Glomerular endothelial cell (primary cell): ENCODE data around the gene EVPLL. TPM values are rescaled to one million over a fixed set of nuclear protein-coding genes. Genes with fewer than 3 reads are reported as not detected.
"Not testable (repeated sequence)": the region's sequence is repeated elsewhere in the genome, so short reads cannot be mapped to it uniquely, and the experiment has no call there.

Experiments used
- DNase-seq: peaks from one replicate; pipeline ENCODE4 v3.0.0-alpha.2; 2011; ENCODE audit warnings: low read depth, low spot score; ENCODE audit errors: extremely low read depth
- total RNA-seq: library from RNA; depleted of rRNA; stranded (reverse); fragments of >200 nt; gene quantifications from 2 replicates; pipeline ENCODE4 v1.2.3, GENCODE V29; 2015

The EVPLL gene
- not detected in 2 replicates for total RNA-seq

DNA sequence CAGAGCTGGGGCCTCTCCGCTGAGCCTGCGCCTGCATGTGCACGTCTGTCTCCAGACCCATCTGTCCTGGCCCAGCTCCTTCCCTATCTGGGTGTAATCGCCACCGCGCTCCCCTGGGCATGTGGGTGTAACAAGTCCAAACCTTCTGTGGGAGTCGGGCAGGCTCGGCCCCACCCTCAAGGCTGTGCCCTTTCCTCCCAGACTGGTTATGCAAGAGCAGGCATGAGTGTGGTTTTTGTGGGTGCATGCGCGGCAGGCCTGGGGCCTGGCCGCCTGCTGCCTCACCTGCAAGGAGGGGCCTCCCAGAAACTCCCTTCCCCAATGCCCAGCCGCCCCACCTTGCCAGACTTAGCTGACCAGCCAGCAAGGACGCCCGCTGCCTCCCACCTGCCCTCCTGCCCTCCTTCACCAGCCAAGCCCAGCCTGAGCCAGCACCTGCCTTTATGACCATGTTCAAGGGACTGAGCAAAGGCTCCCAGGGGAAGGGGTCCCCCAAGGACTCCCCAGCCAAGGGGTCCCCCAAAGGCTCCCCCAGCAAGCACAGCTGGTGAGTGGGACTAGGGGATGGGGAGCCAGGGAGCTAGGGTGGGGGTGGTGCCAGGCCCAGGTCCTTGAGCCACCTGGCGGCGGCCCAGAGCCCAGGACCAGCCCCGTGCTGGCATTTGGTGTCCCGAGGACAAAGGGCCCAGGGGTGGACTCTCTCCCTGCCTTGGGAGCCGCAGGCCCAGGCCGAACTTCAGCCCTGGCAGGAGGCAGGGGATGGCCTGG is at the start of gene EVPLL:
Gene EVPLL, plus strand, starts transcription at position 342 of the 768 bp plus-strand sequence. CDS start 3,160 bp downstream, outside the sequence.
- DNase-seq, result no peak

DNA sequence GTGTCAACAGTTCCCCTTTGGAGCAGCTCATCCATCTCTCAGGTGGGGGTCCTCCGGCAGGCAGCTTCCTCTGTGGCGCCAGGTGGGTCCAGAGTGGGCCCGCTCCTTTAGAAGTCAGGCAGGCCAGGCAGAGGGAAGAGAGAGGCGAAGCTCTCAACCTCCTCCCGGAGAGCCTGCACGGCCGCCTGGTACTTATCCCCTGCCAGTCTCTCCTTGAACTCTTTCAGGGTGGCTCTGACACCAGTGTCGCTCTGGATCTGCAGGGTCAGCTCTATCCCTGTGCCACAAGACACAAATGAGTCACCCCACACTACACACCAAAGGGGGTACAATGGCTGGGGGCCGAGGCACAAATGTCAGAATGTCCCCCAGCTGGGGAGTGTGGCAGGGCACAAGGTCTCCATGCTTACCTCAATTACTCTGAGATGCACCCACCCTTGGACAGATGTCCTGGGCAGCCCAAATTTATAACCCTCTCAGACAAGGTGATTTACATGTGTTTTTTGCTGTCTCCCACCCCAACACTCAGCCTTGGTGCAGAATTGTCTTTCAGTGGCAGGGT is 48.9 kb upstream of the EVPLL start:
- no peak for DNase-seq

DNA sequence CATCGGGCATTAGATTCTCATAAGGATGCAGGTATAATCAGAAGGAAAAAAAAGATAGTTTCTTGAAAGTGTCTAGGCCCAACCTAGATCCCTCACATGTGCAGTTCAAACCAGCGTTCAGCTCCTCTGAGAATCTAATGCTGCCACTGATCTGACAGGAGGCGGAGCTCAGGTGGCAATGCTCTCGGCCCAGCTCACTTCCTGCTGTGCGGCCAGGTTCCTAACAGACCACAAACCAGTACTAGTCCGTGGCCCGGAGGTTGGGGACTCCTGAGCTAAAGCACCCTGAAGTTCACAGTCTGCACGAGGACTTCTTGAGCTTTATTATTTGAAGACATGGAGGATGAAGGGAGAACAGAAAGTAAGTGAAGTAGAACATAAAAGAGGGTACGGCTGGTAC is 45.7 kb upstream of the EVPLL start:
- DNase-seq, result no peak

DNA sequence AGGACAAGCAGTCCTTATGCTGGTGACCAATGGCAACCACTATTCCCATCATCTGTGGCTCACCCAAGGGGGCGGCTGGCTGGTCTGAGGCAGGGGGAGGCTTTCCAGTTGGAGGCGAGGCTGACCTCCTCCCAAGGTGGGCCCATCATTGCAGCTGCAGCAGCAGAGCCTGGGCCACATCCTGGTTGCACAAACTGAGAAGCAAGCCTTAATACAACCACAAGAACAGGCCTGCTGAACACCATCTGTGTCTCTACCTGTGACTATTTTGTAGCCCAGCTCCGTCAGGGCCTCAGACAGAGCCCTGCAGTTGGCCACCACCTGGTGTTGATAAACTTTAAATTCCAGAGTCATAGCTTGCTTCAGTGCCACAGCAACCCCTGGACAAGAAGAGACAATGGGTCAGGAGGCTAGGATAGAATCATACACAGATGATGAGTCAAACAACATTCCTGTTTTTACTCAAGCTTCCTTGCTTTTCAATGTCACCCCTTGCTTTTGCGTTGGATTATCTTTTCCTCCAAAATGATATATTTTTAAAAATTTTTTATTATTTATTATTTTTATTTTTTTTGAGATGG is 44.6 kb upstream of the EVPLL start:
- DNase-seq, result no peak

DNA sequence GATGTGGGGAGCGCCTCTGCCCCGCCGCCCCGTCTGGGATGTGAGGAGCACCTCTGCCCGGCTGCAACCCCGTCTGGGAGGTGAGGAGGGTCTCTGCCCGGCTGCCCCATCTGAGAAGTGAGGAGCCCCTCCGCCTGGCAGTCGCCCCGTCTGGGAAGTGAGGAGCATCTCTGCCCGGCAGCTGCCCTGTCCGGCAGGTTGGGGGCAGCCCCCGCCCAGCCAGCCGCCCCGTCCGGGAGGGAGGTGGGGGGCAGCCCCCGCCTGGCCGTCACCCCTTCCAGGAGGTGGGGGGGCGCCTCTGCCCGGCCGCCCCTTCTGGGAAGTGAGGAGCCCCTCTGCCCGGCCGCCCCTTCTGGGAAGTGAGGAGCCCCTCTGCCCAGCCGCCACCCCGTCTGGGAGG is 39.4 kb upstream of the EVPLL start:
- not testable (repeated sequence) for DNase-seq

DNA sequence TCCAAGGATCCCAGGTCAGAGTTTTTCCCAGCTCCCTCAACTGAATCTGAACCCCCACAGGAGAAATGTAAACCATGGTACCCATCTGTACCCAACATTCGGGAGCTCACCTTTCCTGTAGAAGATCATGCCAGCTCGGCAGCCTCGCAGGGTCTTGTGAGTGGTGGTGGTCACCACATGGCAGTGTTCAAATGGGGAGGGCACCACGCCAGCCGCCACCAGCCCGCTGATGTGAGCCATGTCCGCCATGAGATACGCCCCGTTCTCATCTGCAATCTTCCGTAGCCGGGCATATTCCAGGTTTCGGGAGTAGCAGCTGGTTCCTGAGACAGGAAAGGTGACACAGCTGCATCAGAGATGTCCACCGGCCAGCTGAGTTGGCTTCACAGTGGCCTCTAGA is 37.6 kb upstream of the EVPLL start:
- DNase-seq, result no peak

DNA sequence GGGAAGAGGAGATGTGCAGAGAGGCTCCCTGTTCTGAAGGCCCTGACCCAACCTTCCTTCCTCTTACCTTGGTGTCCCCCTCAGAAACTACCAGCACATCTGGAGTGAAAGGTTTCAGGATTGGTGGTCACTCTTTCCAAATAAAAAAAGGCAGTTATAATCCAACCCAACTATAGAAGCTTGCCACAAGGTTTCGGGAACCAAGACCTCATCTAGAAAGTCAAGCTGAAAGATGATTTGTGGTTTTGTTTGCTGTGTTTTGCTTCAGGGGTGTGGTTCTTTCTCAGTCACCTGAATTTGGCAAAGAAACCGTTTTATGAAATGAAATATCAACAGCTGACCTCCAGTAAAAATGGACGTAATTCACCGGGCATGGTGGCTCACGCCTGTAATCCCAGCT is 33.6 kb upstream of the EVPLL start:
- no peak for DNase-seq

DNA sequence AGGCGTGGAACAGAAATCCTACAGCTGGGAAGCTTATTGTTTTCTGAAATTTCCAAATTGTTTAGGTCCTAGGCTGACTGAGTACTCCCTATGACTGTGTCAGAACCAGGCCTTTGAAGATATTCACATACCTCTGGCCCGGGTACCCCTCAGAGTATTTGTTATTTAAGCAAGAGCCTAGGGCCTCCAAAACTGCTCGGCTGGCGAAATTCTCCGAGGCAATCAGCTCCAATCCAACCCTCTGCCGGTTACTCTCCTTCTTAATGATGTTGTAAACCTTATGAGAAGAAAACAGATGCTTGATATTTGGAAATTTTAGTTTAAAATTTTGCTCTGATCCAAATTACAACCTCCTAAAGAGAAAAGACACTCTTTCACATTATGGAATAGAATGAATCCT is 24.0 kb upstream of the EVPLL start:
- DNase-seq, result no peak

DNA sequence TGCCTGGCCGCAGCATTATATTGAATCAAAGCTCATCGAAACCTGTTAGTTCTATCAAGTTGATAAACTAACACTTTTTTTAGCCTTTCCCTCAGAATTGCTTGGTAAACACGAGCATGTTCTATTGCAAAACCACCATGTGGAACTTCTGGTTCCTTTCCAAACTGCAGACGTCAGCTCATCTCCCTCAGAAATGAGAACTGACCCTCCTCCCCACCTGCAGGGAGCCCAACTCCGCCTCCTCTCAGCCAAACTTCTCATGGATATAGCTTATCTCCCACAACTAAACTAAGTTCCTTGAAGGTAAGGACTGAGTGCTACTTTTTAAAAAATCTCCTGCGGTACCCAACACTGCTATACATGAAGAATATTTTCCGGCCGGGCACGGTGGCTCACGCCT is 21.0 kb upstream of the EVPLL start:
- no peak for DNase-seq

DNA sequence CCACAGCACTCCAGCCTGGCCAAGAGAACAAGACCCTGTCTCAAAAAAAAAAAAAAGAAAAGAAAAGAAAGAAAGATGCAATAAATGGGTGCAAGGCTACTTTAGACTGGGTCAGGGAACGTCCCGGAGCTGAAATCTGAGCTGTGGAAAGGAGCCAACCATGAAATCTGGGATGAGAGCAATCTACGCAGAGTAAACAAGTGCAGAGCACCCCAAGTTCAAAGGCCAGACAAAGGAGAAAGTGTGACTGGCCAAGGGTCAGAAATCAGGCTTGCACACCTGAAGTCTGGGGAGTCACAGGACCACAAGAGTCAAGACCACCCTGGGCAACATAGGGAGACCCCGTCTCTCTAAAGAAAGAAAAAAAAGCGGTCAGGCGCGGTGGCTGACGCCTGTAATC is 17.1 kb upstream of the EVPLL start:
- no peak for DNase-seq

DNA sequence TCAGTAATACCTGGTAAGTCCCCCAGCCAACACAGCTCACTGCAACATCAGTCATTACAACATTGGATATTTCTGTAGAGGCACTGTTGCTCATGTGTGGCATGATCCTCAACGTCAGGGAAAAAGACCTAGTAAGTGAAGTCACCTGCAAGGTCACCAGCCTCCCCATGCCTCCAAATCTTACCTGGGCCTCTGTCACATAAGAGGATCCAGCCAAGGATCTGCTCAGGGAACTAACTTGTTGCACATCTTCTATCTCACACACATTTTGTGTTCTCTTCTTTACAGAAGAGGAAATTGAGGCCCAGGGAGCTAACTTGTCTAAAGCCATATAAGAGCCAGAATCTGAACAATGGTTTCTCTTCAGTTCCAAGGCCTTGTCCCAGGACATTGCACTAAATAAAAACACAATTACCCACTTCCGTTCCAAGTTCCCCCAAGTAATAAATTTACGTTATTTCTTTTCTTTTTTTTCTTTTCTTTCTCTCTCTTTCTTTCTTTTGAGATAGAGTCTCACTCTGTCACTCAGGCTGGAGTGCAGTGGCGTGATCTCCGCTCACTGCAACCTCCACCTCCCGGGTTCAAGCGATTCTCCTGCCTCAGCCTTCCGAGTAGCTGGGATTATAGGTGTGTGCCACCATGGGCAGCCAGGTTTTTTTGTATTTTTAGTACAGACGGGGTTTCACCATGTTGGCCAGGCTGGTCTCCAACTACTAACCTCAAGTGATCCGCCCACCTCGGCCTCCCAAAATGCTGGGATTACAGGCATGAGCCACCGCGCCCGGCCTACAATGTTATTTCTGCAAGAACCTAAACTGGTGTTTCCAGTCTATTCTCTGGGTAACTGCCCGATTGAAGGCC is 15.5 kb upstream of the EVPLL start:
- DNase-seq, result no peak

DNA sequence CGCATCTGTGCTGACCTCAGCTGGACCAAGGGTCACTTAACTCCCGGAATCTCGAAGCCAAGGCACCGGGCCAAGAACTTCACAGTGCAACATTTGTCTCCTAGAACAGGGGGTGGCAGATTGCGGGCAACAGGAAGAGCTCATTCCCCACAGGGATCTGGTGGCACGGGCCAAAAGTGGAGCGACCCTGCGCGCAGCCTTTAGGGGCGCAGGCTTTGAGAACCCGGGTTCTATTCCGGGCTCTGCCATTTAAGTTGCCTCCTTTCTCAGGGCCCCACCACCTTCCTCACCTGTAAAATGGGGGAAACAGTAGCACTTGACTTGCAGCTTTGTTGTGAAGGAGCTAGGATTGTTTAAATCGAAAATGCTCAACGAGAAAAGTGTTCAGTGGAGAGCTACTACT is 14.9 kb upstream of the EVPLL start:
- no peak for DNase-seq

DNA sequence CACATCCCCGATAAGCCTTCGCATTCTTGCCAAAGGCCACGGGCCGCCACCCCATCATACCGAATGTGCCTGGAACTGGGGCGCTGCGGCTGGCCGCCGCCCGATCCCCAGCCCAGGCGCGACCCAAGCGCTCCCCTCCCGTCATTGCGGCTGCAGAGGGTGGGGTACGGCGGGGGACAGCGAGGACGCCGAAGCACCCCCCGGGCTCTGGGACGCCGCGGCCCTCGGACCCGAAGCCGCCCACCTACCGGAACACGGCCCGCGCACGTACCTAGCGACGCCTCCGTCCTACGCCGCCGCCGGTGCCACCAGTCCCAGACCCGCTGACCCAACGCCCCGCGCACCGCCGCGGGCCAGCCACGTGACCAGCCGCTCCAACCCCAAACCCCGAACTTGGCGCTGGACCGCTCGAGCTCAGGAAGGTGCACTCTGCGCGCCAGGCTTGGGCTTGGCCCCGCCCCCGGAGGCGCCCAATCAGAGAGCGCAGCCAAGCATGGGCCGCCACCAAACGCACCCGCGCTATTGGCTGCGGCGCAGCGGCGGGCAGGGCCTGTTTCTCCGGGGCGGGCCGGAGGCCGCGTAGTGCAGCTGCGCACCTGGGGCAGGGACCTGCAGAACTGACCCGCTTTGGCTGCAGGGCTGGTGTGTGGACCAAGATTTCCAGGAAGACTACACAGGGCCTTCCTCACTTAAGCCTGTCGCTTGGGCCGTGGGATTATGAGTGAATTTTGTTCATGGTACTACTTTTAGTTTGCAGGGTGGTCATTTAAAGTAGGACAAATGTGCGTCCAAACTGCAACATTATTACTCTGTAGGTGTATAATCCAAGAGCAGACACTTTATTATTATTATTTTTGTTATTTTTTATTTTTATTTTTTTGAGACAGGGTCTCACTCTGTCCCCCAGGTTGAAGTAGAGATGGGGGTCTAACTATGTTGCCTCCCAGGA is 14.2 kb upstream of the EVPLL start, which contains the start of gene SHMT1:
Gene SHMT1, minus strand, starts transcription at position 450 of the 949 bp plus-strand sequence. CDS start 7,569 bp downstream, outside the sequence.
- DNase-seq, result no peak

DNA sequence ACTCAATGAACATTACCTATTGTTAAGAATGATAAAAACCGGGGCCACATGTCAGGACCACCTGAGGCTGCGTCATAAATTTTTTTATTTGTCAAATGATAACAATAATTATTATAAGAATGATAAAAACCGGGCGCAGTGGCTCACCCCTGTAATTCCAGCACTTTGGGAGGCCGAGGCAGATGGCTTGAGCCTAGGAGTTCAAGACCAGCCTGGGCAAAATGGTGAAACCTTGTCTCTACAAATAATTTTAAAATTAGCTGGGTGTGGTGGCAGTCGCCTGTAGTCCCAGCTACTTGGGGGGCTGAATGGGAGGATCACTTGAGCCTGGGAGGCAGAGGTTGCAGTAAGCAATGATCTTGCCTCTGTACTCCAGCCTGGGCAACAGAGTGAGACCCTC is 13.4 kb upstream of the EVPLL start:
- DNase-seq, result no peak

DNA sequence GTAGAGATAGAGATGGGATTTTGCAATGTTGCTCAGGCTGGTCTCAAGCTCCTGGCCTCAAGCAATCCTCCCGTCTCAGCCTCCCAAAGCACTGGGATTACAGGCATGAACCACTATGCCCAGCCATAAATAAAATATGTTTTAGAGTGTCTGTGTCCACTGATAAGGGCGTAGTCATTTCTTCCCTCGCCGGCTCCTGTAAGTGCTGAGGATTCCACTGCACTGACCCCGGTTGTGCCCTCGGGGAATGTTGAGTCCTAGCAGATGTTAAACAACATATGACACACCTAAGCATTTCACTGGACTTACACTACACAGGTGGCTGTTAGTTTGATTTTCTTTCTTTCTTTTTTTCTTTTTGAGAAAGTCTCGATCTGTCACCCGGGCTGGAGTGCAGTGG is 8.6 kb upstream of the EVPLL start:
- no peak for DNase-seq

DNA sequence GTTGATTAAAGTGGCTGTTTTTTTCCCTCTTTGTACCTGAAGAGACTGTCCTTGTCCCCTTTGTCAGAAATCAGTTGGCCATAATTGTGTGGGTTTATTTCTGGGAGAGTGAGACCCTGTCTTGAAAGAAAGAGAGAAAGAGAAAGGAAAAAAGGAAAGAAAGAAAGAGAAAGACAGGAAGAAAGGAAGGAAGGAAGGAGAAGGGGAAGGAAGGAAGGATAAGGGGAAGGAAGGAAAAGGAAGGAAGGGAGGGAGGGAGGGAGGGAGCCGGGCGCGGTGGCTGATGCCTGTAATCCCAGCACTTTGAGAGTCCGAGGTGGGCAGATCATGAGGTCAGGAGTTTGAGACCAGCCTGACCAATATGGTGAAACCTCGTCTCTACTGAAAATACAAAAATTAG is 6.8 kb upstream of the EVPLL start:
- no peak for DNase-seq

DNA sequence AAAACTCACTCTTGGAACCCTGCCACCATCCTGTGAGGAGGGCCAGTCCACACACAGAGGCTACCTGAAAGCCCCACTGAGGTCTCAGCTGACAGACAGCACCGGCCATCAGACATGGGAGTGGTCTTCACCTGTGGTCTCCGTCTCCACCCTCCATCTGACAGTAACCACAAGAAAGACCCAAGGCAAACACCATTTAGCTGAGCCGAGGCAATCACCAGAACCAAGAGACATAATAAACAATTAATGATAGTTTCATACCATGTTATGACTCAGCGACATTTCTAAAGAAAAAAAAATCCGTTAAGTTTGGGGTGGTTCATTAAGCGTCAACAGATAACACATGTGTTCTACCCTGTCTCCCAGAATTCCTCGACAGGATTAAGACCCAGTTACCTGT is 6.1 kb upstream of the EVPLL start:
- no peak for DNase-seq

DNA sequence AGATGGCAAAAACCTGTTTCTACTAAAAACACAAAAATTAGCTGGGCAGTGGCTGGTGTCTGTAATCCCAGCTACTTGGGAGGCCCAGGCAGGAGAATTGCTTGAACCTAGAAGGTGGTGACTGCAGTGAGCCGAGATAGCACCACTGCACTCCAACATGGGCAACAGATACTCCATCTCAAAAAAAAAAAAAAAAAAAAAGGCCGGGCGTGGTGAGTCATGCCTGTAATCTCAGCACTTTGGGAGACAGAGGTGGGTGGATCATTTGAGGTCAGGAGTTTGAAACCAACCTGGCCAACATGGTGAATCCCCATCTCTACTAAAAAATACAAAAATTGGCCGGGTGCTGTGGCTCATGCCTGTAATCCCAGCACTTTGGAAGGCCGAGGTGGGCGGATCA is 4.4 kb upstream of the EVPLL start:
- DNase-seq, result not testable (repeated sequence)

DNA sequence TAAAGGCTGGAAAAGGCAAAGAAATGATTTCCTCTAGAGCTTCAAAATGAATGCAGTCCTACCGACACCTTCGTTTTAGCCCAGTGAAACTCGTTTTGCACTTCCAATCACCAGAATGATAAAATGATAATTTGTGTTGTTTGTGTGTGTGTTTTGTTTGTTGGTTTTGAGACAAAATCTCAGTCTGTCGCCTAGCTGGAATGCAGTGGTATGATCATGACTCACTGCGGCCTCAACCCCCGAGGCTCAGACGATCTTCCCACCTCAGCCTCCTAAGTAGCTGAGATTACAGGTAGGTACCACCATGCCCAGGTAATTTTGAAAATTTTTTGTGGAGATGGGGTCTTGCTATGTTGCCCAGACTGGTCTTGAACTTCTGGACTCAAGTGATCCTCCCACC is 3.4 kb upstream of the EVPLL start:
- DNase-seq, result no peak

DNA sequence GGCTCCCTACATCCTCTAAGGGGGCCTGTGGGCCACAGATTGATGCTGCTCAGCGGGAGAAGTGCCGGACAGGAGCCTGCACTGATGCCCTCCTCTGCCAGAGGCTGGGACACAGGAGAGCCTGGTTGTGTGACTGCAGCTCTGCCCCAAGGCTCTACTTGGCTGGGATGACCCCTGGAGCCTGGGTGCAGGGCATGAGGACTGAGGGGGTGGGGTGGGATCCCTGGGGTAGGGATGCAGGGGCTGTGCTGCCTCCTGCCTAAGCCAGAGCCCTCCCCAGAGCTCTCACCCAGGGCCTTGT is 577 bp downstream of the EVPLL start:
- no peak for DNase-seq
